ENCODE results near the gene WSCD1. TPM values are rescaled to one million over a fixed set of nuclear protein-coding genes. Genes with fewer than 3 reads are reported as not detected.

The WSCD1 gene
- polyA plus RNA-seq, 3 donors = not detected

DNA sequence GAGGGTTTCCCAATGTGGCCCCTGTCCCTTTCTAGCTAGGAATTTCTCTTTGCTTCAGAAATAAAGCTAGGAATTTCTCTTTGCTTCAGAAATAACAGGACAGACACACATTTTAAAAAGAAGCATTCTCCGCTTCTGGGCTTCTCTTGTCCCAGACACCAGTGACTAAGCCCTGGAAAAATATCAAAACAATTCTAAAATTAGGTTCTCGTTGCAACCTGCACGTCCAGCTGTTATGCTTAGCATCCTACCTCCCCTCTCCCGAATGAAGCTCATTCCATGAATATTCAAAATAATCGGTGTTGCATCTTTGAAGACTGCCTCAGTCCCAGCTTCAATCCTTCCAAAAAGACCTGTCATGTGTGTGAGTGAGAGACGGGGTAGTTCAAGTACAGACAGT lies 45.6 kb upstream of the WSCD1 start:
- intact Hi-C loops (cut with micrococcal nuclease) = no loop called here
- no peak overlapping the region for H3K4me3 ChIP-seq (replicated peaks in 1 of 3; ENCODE audit: low read depth in 2 of 3, low read length in 3 of 3)
- H3K4me2 ChIP-seq (replicated peaks; ENCODE audit: extremely low read depth, low read length, poor library complexity, severe bottlenecking) = no peak overlapping the region
- no peaks in the 10 kb centered on the region for H3K4me1 ChIP-seq (ENCODE audit: control insufficient read depth in 1 of 2, insufficient read depth in 2 of 2, low read length in 2 of 2)
- no peak overlapping the region for H2AFZ ChIP-seq (ENCODE audit: insufficient read depth, low read depth, low read length, poor library complexity, severe bottlenecking)
- Mint-ChIP-seq H3K9me3 (no peaks in the 10 kb centered on the region), H3K4me1 (no peaks in the 10 kb centered on the region), H3K36me3 (no peaks in the 10 kb centered on the region), H3K4me3 (no peak overlapping the region), H3K27ac (no peak overlapping the region), H3K27me3 (ENCODE audit: low read depth in 3 of 3) (peaks cover 2 to 8% (median 3%) of the 10 kb centered on the region in 3 donors)
- H3K9me3 ChIP-seq (replicated peaks in 1 of 2; ENCODE audit: control insufficient read depth in 1 of 2, insufficient read depth in 1 of 2, low read length in 2 of 2) = no peaks in the 10 kb centered on the region
- H3K9ac ChIP-seq (ENCODE audit: insufficient read depth, low read length, poor library complexity, severe bottlenecking) = no peak overlapping the region
- WGBS (ENCODE audit: insufficient coverage) = 88% methylated on average over 3 of the region's 6 CpGs
- no peak for DNase-seq
- H3K27me3 ChIP-seq (ENCODE audit: control insufficient read depth in 2 of 2, insufficient read depth in 2 of 2, low read length in 2 of 2) = peaks cover 0 to 4% of the 10 kb centered on the region in 2 donors
- no peak overlapping the region for H3K27ac ChIP-seq (ENCODE audit: low read depth in 1 of 2, low read length in 2 of 2)
- no peaks in the 10 kb centered on the region for H3K79me2 ChIP-seq (ENCODE audit: insufficient read depth, low read length)
- no peaks in the 10 kb centered on the region for H3K36me3 ChIP-seq (replicated peaks in 1 of 2; ENCODE audit: control insufficient read depth in 1 of 2, insufficient read depth in 2 of 2, low read length in 2 of 2)
- no peaks in the 10 kb centered on the region for H4K20me1 ChIP-seq (ENCODE audit: insufficient read depth, low read length)
- TF ChIP-seq, protein P1, sequence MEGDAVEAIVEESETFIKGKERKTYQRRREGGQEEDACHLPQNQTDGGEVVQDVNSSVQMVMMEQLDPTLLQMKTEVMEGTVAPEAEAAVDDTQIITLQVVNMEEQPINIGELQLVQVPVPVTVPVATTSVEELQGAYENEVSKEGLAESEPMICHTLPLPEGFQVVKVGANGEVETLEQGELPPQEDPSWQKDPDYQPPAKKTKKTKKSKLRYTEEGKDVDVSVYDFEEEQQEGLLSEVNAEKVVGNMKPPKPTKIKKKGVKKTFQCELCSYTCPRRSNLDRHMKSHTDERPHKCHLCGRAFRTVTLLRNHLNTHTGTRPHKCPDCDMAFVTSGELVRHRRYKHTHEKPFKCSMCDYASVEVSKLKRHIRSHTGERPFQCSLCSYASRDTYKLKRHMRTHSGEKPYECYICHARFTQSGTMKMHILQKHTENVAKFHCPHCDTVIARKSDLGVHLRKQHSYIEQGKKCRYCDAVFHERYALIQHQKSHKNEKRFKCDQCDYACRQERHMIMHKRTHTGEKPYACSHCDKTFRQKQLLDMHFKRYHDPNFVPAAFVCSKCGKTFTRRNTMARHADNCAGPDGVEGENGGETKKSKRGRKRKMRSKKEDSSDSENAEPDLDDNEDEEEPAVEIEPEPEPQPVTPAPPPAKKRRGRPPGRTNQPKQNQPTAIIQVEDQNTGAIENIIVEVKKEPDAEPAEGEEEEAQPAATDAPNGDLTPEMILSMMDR (IDR thresholded peaks at IDR 0.05) = no peak

DNA sequence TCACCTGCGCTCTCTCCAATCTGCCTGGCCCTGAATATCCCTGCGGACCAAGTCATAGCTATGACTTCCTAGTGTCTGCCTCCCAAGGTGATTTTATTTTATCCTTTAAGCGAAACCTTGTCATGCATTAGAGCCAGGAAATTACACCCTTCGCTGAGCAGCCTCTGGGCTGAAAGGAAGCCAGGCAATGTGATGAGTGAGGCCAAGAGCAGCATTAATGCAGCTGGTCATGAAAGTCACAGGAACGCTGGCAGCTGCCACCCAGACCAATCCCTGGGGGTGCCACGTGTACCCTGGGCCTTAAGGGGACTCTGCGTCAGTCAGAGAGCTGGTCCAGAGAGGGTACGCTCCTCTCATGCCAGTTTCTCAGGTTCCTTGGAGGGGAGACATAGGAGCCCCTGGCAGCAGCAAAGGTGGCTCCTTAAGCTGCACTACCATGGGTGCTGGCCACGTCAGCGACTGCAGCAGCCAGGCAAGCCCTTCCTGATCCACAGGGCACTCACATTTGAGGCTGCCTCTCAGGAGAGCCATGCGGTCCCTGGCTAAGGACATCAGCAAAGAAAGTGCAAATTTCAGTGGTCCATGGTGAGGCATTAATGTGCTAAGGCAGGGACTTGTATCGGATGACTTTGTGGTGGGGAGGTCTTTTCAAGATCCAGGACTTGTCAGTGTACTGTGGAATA lies 42.7 kb upstream of the WSCD1 start:
- H3K79me2 ChIP-seq (ENCODE audit: insufficient read depth, low read length) = no peaks in the 10 kb centered on the region
- no peak overlapping the region for H3K27ac ChIP-seq (ENCODE audit: low read depth in 1 of 2, low read length in 2 of 2)
- DNase-seq = no peak
- H3K9ac ChIP-seq (ENCODE audit: insufficient read depth, low read length, poor library complexity, severe bottlenecking) = no peak overlapping the region
- H3K27me3 ChIP-seq (ENCODE audit: control insufficient read depth in 2 of 2, insufficient read depth in 2 of 2, low read length in 2 of 2) = peaks cover 4 to 5% of the 10 kb centered on the region in 2 donors
- H3K27ac Mint-ChIP-seq = no peak overlapping the region
- TF ChIP-seq, protein P1 (IDR thresholded peaks at IDR 0.05) = no peak
- H2AFZ ChIP-seq (ENCODE audit: insufficient read depth, low read depth, low read length, poor library complexity, severe bottlenecking) = no peak overlapping the region
- no peaks in the 10 kb centered on the region for H3K36me3 Mint-ChIP-seq
- peaks cover 2 to 5% (median 5%) of the 10 kb centered on the region in 3 donors for H3K27me3 Mint-ChIP-seq (ENCODE audit: low read depth in 3 of 3)
- intact Hi-C loops (cut with micrococcal nuclease) = no loop called here
- H3K9me3 ChIP-seq (replicated peaks in 1 of 2; ENCODE audit: control insufficient read depth in 1 of 2, insufficient read depth in 1 of 2, low read length in 2 of 2) = no peaks in the 10 kb centered on the region
- no peak overlapping the region for H3K4me3 Mint-ChIP-seq
- WGBS (ENCODE audit: insufficient coverage) = 83% methylated on average over 12 of the region's 12 CpGs
- no peaks in the 10 kb centered on the region for H3K9me3 Mint-ChIP-seq
- H3K36me3 ChIP-seq (replicated peaks in 1 of 2; ENCODE audit: control insufficient read depth in 1 of 2, insufficient read depth in 2 of 2, low read length in 2 of 2) = no peaks in the 10 kb centered on the region
- no peak overlapping the region for H3K4me3 ChIP-seq (replicated peaks in 1 of 3; ENCODE audit: low read depth in 2 of 3, low read length in 3 of 3)
- H3K4me2 ChIP-seq (replicated peaks; ENCODE audit: extremely low read depth, low read length, poor library complexity, severe bottlenecking) = no peak overlapping the region
- H4K20me1 ChIP-seq (ENCODE audit: insufficient read depth, low read length) = no peaks in the 10 kb centered on the region
- no peaks in the 10 kb centered on the region for H3K4me1 ChIP-seq (ENCODE audit: control insufficient read depth in 1 of 2, insufficient read depth in 2 of 2, low read length in 2 of 2)
- H3K4me1 Mint-ChIP-seq = no peaks in the 10 kb centered on the region
